Natural killer cell (primary cell): ENCODE results near the gene SDHAF1. TPM values are rescaled to one million over a fixed set of nuclear protein-coding genes. Genes with fewer than 3 reads are reported as not detected.

Experiments used
- ATAC-seq, 3 donors: fragments of 150-1000 bp in 2 of 3; fragments of 200-7000 bp in 1 of 3; cut with Tn5 transposase; 1 replicate in 1 of 3; 2 replicates in 2 of 3; pipeline ENCODE4 v1.10.0; 2021; ENCODE audit warnings: mild to moderate bottlenecking in 2 of 3, moderate library complexity in 2 of 3
- DNase-seq, 2 donors: peaks; one replicate each; pipeline versions ENCODE4 v3.0.0 to v3.0.0-alpha.2; 2013 to 2021; ENCODE audit warnings: mixed read lengths in 1 of 2
- H3K27ac ChIP-seq: one replicate; pipeline ENCODE4 v1.5.1; 2013; ENCODE audit warnings: mild to moderate bottlenecking, low read length
- H3K27me3 ChIP-seq: one replicate; pipeline ENCODE4 v1.6.1; 2013; ENCODE audit warnings: low read length; ENCODE audit not compliant: control insufficient read depth, insufficient read depth
- H3K36me3 ChIP-seq: one replicate; pipeline ENCODE4 v1.6.1; 2013; ENCODE audit warnings: low read length; ENCODE audit not compliant: control insufficient read depth, insufficient read depth
- H3K4me1 ChIP-seq: one replicate; pipeline ENCODE4 v1.6.1; 2013; ENCODE audit warnings: low read length; ENCODE audit not compliant: control insufficient read depth, insufficient read depth
- H3K4me3 ChIP-seq: one replicate; pipeline ENCODE4 v1.5.1; 2013; ENCODE audit warnings: low read length
- H3K9me3 ChIP-seq: one replicate; pipeline ENCODE4 v1.6.1; 2013; ENCODE audit warnings: low read length; ENCODE audit not compliant: control insufficient read depth, insufficient read depth
- H3K27ac Mint-ChIP-seq, 2 donors: one replicate each; pipeline ENCODE4 v1.8.0; 2022; ENCODE audit warnings: mild to moderate bottlenecking in 2 of 2, mixed read lengths in 2 of 2, moderate library complexity in 1 of 2
- H3K27me3 Mint-ChIP-seq, 2 donors: one replicate each; pipeline ENCODE4 v1.8.0; 2022; ENCODE audit warnings: low read depth in 2 of 2, mixed read lengths in 2 of 2
- H3K36me3 Mint-ChIP-seq: one replicate; pipeline ENCODE4 v1.8.0; 2022; ENCODE audit warnings: mixed read lengths
- H3K4me1 Mint-ChIP-seq, 2 donors: one replicate each; pipeline ENCODE4 v1.8.0; 2022; ENCODE audit warnings: mixed read lengths in 2 of 2
- H3K4me3 Mint-ChIP-seq: one replicate; pipeline ENCODE4 v1.8.0; 2022; ENCODE audit warnings: mild to moderate bottlenecking, moderate library complexity, mixed read lengths
- H3K9me3 Mint-ChIP-seq, 2 donors: one replicate each; pipeline ENCODE4 v1.8.0; 2022; ENCODE audit warnings: mixed read lengths in 2 of 2
- CTCF ChIP-seq: fragments of 200-600 bp; IDR thresholded peaks from one replicate; pipeline ENCODE4 v1.8.0; 2022; ENCODE audit warnings: antibody characterized with exemption
- WGBS: methylation state at CpG from one replicate; pipeline ENCODE4 v1.1.7; 2013; ENCODE audit warnings: missing lambda C conversion rate; ENCODE audit not compliant: insufficient coverage; 5-methylcytosine and 5-hydroxymethylcytosine counted together
- intact Hi-C: fragments of 100-400 bp; cut with micrococcal nuclease; formaldehyde crosslinking; loops from one replicate; pipeline ENCODE4 v1.14.2; 2022
- total RNA-seq, 4 donors: library from RNA; stranded (reverse); fragments of 120-200 nt in 1 of 4; gene quantifications; one replicate each; pipeline versions ENCODE4 v1.2.3 to v1.2.4, GENCODE V29; 2013 to 2022

The SDHAF1 gene
- total RNA-seq, 3 donors from 2014 or later (not counting 1 experiment from before 2014, with no cell fraction given) = 9.2 to 12.1 (median 10.5) TPM

DNA sequence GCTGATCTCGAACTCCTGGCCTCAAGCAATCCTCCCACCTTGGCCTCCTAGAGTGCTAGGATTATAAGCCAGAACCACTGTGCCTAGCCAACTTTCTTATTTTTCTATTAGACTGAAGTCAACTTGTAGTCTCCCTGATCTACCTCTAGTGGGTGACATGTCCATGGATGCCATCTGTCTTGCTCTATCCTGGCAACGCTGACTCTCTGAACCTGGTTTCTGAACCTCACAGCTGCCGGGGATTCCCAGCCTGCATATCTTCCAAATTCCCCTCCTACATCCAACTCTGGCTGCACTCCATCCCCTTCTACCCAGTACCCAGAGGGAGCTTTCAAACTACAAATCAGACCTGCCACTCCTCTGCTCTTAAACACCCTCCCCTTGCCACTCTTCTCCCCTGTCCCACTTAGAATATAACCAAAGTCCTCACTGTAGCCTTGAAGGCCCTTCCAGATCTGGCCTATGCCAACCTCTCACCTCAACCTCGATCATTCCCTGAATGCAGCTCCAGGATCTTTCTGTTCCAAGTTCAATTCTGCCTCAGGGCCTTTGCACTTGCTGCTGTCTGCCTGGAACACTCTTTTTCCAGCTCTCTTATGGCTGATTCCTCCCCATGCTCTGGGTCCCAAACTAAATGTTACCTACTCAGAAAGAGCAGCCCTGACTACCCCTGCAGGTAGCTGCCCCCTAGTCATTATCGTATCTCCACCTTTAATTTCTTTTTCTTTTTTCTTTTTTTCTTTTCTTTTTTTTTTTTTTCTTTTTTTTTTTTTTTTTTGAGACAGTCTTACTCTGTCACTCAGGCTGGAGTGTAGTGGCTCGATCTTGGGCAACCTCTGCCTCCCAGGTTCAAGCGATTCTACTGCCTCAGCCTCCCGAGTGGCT, 35.5 kb downstream of the SDHAF1 start:
- H3K36me3 Mint-ChIP-seq = no peaks in the 10 kb centered on the region
- H3K36me3 ChIP-seq = no peaks in the 10 kb centered on the region
- intact Hi-C loops = no loop called here
- 94% methylated on average over 8 of the region's 8 CpGs for WGBS
- H3K27ac ChIP-seq = no peak overlapping the region
- TF ChIP-seq CTCF = no peak
- no peak overlapping the region for H3K27ac Mint-ChIP-seq
- H3K9me3 Mint-ChIP-seq = no peaks in the 10 kb centered on the region
- DNase-seq (no peak), ATAC-seq (no peak)
- H3K4me1 Mint-ChIP-seq = peaks cover 0 to 24% of the 10 kb centered on the region in 2 donors
- H3K4me1 ChIP-seq = peaks cover 11% of the 10 kb centered on the region
- no peak overlapping the region for H3K4me3 ChIP-seq
- no peaks in the 10 kb centered on the region for H3K9me3 ChIP-seq
- H3K27me3 Mint-ChIP-seq = no peaks in the 10 kb centered on the region
- H3K4me3 Mint-ChIP-seq = no peak overlapping the region
- no peaks in the 10 kb centered on the region for H3K27me3 ChIP-seq

DNA sequence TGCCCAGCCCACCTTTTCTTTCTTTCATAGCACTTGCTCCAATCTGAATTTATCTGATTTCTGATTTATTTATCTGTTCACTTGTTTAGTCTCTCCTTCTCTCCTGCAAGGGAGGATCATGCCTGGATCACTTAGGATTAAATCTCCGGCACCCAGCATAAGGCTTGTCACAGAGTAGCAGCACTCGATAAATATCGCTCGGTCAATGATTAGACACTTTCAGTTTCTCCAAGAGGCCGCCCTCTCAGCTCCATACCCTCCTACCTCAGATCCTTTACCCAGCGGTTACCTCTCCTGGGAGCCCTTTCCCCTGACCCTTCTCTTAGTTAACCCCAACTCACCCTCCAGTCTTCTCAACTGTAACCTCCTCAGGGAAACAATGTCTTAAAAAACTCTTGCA, 36.3 kb downstream of the SDHAF1 start:
- peaks cover 12% of the 10 kb centered on the region for H3K4me1 ChIP-seq
- ATAC-seq (no peak), DNase-seq (no peak)
- H3K4me3 ChIP-seq = no peak overlapping the region
- intact Hi-C loops = no loop called here
- WGBS = 97% methylated on average over 6 of the region's 6 CpGs
- H3K27me3 Mint-ChIP-seq = no peaks in the 10 kb centered on the region
- no peaks in the 10 kb centered on the region for H3K36me3 Mint-ChIP-seq
- TF ChIP-seq CTCF = no peak
- H3K9me3 ChIP-seq = no peaks in the 10 kb centered on the region
- no peaks in the 10 kb centered on the region for H3K27me3 ChIP-seq
- H3K4me1 Mint-ChIP-seq = peaks cover 0 to 29% of the 10 kb centered on the region in 2 donors
- no peak overlapping the region for H3K27ac Mint-ChIP-seq
- no peak overlapping the region for H3K4me3 Mint-ChIP-seq
- no peak overlapping the region for H3K27ac ChIP-seq
- H3K36me3 ChIP-seq = no peaks in the 10 kb centered on the region
- no peaks in the 10 kb centered on the region for H3K9me3 Mint-ChIP-seq

DNA sequence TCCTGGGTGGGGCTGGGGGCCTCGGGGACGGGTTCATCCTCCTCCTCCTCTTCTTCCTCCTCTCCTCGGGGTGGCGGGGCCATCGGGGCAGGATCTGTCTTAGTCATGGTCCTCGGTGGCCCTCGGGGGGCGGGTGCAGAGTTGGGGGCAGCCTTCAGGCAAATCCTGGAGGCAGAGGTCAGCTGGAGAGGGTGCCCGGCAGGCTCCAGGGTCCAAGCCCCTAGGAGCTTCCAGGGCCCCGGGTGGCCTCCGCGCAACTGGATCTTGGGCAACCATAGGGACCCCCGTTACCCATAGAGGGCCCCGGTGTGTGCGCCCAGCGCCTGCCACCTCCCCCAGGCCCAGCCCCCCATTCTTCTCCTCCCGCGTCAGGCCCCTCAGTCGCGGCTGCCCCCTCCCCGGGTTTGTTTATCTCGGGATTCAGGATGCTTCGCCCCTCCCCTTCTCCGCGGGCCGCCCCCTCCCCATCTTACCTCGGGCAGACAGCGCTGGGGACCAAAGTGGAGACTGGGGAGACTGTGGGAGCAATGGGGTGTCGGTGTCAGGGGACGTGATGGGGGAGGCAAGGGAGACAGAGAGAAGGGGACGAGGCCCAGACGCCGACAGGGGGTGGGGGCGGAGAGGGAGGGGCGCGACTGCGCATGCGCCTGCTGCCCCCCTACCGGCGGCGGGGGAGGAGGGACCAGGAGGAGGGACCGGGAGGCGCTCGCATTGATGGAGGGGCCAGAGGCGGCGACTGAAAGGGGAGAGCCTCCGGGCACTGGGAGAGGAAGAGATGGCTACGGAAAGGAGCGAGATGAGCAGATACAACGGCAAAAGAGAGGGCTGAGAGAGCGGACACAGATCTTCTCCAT, 37.5 kb downstream of the SDHAF1 start, which contains the start of gene CLIP3:
Gene CLIP3 (minus strand): TSS at position 623 of the 854 bp plus-strand sequence. CDS start 516 bp downstream, at position 107.
- no peaks in the 10 kb centered on the region for H3K27me3 Mint-ChIP-seq
- ATAC-seq (peak in 2 of 3 donors; percentile 69 to 79), DNase-seq (peak; percentile 35 to 56)
- no peak within 1 kb of the TSS for H3K27ac ChIP-seq
- TF ChIP-seq CTCF = peak; percentile 35
- no peak within 1 kb of the TSS for H3K4me3 ChIP-seq
- intact Hi-C loops = no loop called here
- H3K4me1 Mint-ChIP-seq = peaks cover 8 to 40% of the 10 kb centered on the region in 2 donors
- no peaks in the 10 kb centered on the region for H3K27me3 ChIP-seq
- H3K36me3 Mint-ChIP-seq = no peaks in the 10 kb centered on the region
- no peaks in the 10 kb centered on the region for H3K36me3 ChIP-seq
- no peaks in the 10 kb centered on the region for H3K9me3 Mint-ChIP-seq
- H3K4me1 ChIP-seq = peaks cover 19% of the 10 kb centered on the region
- 11% methylated on average over 47 of the region's 51 CpGs for WGBS
- no peaks in the 10 kb centered on the region for H3K9me3 ChIP-seq
- peak within 1 kb of the TSS in 1 of 2 donors; percentile 63 for H3K27ac Mint-ChIP-seq
- peak within 1 kb of the TSS; percentile 70 for H3K4me3 Mint-ChIP-seq
